Endodermal cell (in vitro differentiated cells): ENCODE data around the gene LNPK. TPM values are rescaled to one million over a fixed set of nuclear protein-coding genes. Genes with fewer than 3 reads are reported as not detected.

Experiments used
- DNase-seq: peaks from one replicate; pipeline ENCODE4 v3.0.0-alpha.2; 2017
- H3K27ac ChIP-seq: 2 replicates; pipeline ENCODE4 v1.5.1; 2013; ENCODE audit warnings: mild to moderate bottlenecking, low read depth, low read length, moderate library complexity
- H3K27me3 ChIP-seq: 2 replicates; pipeline ENCODE4 v1.6.1; 2013; ENCODE audit warnings: mild to moderate bottlenecking, low read length, moderate library complexity; ENCODE audit not compliant: insufficient read depth, control insufficient read depth, poor library complexity, severe bottlenecking
- H3K36me3 ChIP-seq: 2 replicates; pipeline ENCODE4 v1.7.0; 2013; ENCODE audit warnings: mild to moderate bottlenecking, low read length, moderate library complexity; ENCODE audit not compliant: control insufficient read depth, insufficient read depth
- H3K4me1 ChIP-seq: one replicate; pipeline ENCODE4 v1.7.0; 2013; ENCODE audit warnings: low read length; ENCODE audit not compliant: control insufficient read depth, insufficient read depth
- H3K4me3 ChIP-seq: 2 replicates; pipeline ENCODE4 v1.5.1; 2013; ENCODE audit warnings: mild to moderate bottlenecking, low read length, moderate library complexity
- H3K9ac ChIP-seq: 2 replicates; pipeline ENCODE4 v1.6.1; 2013; ENCODE audit warnings: mild to moderate bottlenecking, low read length, moderate library complexity; ENCODE audit not compliant: poor library complexity, severe bottlenecking; ENCODE audit errors: extremely low read depth
- H3K9me3 ChIP-seq: 2 replicates; pipeline ENCODE4 v1.6.1; 2013; ENCODE audit warnings: mild to moderate bottlenecking, low read length, moderate library complexity; ENCODE audit not compliant: control insufficient read depth
- H3K27ac Mint-ChIP-seq: 2 replicates; pipeline ENCODE4 v1.8.0; 2020; ENCODE audit warnings: mixed read lengths
- H3K27me3 Mint-ChIP-seq: 2 replicates; pipeline ENCODE4 v1.8.0; 2021; ENCODE audit warnings: mild to moderate bottlenecking, mixed read lengths; ENCODE audit not compliant: insufficient read depth
- H3K36me3 Mint-ChIP-seq: 2 replicates; pipeline ENCODE4 v1.8.0; 2020; ENCODE audit warnings: low read depth, mixed read lengths
- H3K4me1 Mint-ChIP-seq: 2 replicates; pipeline ENCODE4 v1.8.0; 2020; ENCODE audit warnings: mixed read lengths
- H3K4me3 Mint-ChIP-seq: 2 replicates; pipeline ENCODE4 v1.8.0; 2020; ENCODE audit warnings: mild to moderate bottlenecking, moderate library complexity, mixed read lengths
- H3K9me3 Mint-ChIP-seq: 2 replicates; pipeline ENCODE4 v1.8.0; 2020; ENCODE audit warnings: mild to moderate bottlenecking, mixed read lengths
- WGBS, 2 experiments: methylation state at CpG; one replicate each; pipeline versions ENCODE4 v1.1.5 to v1.1.7; 2013; ENCODE audit warnings: missing lambda C conversion rate in 2 of 2, mixed read lengths in 1 of 2; ENCODE audit not compliant: insufficient coverage in 1 of 2, insufficient read length in 1 of 2; 5-methylcytosine and 5-hydroxymethylcytosine counted together
- total RNA-seq, 2 donors: library from RNA; stranded (reverse); fragmentation: NEBNext Ultra II Directional in 1 of 2; extraction: Animal tissue kit (Norgen Biotek cat#: 25700) in 1 of 2; gene quantifications; 2 replicates in 1 of 2; 3 replicates in 1 of 2; pipeline ENCODE4 v1.2.1, GENCODE V29; 2021
- TF ChIP-seq, protein P1 (sequence below): fragments of 200-600 bp; sonication (generic); conservative IDR thresholded peaks from 2 replicates; pipeline ENCODE4 v1.5.0; 2021; ENCODE audit warnings: antibody characterized with exemption, mild to moderate bottlenecking

The LNPK gene
- total RNA-seq, 2 donors from 2014 or later = 15.0 to 20.2 TPM

DNA sequence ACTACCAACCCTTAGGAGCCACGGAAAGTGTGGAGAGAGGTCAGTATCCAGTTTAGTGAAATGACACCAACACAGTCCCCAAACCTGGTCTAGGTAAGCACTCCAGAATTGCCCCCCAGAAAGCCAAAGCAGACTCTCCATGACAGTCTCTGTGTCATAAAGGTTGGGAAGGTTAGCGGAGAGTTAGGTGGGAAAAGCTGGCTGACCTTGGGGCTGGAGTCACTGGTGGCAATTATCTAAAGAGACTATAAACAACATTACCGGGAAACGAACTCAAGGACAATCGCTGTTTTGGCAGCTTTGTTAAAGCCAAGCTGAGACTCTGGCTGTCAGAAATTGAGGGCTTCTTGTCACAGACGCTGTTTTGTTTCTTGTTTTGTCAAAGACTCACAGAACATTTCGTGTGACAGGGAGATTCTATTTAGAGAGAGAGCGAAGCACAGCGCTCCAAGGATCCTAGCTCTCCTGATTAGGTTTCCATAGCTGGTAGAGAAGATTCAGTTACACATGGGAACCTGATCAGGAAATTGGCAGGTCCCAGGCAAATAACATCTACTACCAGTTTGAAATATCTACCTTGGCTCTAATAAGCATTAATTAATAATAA is 111.3 kb downstream of the LNPK start:
- 91 to 94% methylated on average over 5 to 9 of the region's 9 CpGs for WGBS, 2 experiments
- H3K9ac ChIP-seq = no peak overlapping the region
- no peaks in the 10 kb centered on the region for H3K4me1 Mint-ChIP-seq
- no peak overlapping the region for H3K27ac ChIP-seq
- H3K4me3 Mint-ChIP-seq = no peak overlapping the region
- TF ChIP-seq, protein P1, sequence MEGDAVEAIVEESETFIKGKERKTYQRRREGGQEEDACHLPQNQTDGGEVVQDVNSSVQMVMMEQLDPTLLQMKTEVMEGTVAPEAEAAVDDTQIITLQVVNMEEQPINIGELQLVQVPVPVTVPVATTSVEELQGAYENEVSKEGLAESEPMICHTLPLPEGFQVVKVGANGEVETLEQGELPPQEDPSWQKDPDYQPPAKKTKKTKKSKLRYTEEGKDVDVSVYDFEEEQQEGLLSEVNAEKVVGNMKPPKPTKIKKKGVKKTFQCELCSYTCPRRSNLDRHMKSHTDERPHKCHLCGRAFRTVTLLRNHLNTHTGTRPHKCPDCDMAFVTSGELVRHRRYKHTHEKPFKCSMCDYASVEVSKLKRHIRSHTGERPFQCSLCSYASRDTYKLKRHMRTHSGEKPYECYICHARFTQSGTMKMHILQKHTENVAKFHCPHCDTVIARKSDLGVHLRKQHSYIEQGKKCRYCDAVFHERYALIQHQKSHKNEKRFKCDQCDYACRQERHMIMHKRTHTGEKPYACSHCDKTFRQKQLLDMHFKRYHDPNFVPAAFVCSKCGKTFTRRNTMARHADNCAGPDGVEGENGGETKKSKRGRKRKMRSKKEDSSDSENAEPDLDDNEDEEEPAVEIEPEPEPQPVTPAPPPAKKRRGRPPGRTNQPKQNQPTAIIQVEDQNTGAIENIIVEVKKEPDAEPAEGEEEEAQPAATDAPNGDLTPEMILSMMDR = no peak
- no peaks in the 10 kb centered on the region for H3K36me3 ChIP-seq
- no peak overlapping the region for H3K4me3 ChIP-seq
- no peak overlapping the region for H3K27ac Mint-ChIP-seq
- no peaks in the 10 kb centered on the region for H3K27me3 ChIP-seq
- no peak for DNase-seq
- no peaks in the 10 kb centered on the region for H3K9me3 Mint-ChIP-seq
- H3K36me3 Mint-ChIP-seq = no peaks in the 10 kb centered on the region
- no peaks in the 10 kb centered on the region for H3K4me1 ChIP-seq
- H3K9me3 ChIP-seq = no peaks in the 10 kb centered on the region
- H3K27me3 Mint-ChIP-seq = peaks cover 5% of the 10 kb centered on the region

- peaks cover 5% of the 10 kb centered on the region for H3K27me3 Mint-ChIP-seq
- Histone ChIP-seq H3K27ac (no peak overlapping the region), H3K27me3 (no peaks in the 10 kb centered on the region), H3K9ac (no peak overlapping the region), H3K4me1 (no peaks in the 10 kb centered on the region), H3K9me3 (no peaks in the 10 kb centered on the region), H3K4me3 (no peak overlapping the region), H3K36me3 (no peaks in the 10 kb centered on the region)
- peaks cover 3% of the 10 kb centered on the region for H3K4me1 Mint-ChIP-seq
- H3K9me3 Mint-ChIP-seq = no peaks in the 10 kb centered on the region
- H3K27ac Mint-ChIP-seq = no peak overlapping the region
- TF ChIP-seq, protein P1 = no peak
- no peaks in the 10 kb centered on the region for H3K36me3 Mint-ChIP-seq
- H3K4me3 Mint-ChIP-seq = no peak overlapping the region
- WGBS, 2 experiments = 79 to 100% methylated on average over 1 to 3 of the region's 3 CpGs
- no peak for DNase-seq
Measured at GRCh38 chr2:175889701-175890302, 112.3 kb downstream of the LNPK start.

DNA sequence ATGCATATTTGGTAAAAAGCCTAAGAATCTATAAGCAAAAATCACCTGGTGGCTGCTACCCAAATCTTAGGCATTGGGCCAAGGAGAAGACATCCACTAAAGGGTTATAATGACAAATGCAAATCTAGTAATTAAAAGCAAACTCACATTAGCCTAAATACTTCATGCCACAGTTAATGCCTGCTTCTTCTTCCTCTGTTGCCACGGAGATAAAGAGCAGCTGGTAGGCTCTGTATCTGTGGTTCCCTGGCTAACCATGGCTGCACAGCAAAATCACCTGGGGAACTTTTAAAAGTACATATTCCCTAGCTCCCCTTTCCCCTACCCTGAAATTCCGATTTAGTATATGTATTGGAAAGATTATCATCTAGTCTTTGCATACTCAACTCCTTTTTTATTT is 114.3 kb downstream of the LNPK start:
- TF ChIP-seq, protein P1 = no peak
- Histone ChIP-seq H3K27ac (no peak overlapping the region), H3K27me3 (no peaks in the 10 kb centered on the region), H3K4me3 (no peak overlapping the region), H3K4me1 (no peaks in the 10 kb centered on the region), H3K36me3 (no peaks in the 10 kb centered on the region), H3K9me3 (no peaks in the 10 kb centered on the region), H3K9ac (no peak overlapping the region)
- Mint-ChIP-seq H3K4me3 (no peak overlapping the region), H3K9me3 (no peaks in the 10 kb centered on the region), H3K4me1 (peaks cover 15% of the 10 kb centered on the region), H3K27ac (no peak overlapping the region), H3K36me3 (no peaks in the 10 kb centered on the region), H3K27me3 (peaks cover 3% of the 10 kb centered on the region)
- DNase-seq = no peak
- 88 to 100% methylated on average over 1 of the region's 2 CpGs for WGBS, 2 experiments
